ENCODE measurements around the gene RUVBL2.

DNA sequence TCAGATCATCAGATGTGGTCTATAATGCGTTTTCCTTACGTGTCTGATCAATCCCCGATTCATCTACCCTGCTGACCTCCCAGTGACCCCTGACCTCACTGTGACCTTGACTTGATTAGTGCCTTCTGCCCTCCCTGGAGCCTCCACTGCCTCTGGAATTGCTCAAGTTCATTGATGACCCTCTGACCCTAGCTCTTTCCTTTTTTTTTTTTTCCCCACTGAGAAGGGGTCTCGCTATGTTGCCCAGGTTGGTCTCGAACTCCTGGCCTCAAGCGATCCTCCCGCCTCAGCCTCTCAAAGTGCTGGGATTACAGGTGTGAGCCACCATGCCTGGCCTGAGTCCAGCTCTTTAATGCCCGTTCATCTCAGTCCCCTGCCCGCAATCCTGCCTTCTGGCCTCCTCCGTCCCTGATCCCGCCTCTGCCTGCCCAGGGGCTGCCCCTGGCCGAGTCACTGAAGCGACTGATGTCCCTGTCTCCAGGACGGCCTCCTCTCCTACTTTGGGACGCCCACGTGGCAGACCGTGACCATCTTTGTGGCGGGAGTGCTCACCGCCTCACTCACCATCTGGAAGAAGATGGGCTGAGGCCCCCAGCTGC is 32.5 kb upstream of the RUVBL2 start:
- no peak for TF ChIP-seq MAX (IDR thresholded peaks at IDR 0.05)
- TF ChIP-seq, protein P1, sequence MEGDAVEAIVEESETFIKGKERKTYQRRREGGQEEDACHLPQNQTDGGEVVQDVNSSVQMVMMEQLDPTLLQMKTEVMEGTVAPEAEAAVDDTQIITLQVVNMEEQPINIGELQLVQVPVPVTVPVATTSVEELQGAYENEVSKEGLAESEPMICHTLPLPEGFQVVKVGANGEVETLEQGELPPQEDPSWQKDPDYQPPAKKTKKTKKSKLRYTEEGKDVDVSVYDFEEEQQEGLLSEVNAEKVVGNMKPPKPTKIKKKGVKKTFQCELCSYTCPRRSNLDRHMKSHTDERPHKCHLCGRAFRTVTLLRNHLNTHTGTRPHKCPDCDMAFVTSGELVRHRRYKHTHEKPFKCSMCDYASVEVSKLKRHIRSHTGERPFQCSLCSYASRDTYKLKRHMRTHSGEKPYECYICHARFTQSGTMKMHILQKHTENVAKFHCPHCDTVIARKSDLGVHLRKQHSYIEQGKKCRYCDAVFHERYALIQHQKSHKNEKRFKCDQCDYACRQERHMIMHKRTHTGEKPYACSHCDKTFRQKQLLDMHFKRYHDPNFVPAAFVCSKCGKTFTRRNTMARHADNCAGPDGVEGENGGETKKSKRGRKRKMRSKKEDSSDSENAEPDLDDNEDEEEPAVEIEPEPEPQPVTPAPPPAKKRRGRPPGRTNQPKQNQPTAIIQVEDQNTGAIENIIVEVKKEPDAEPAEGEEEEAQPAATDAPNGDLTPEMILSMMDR (IDR thresholded peaks at IDR 0.05; ENCODE audit: low read depth, low read length, missing input control) = no peak
- TF ChIP-seq, protein P2, sequence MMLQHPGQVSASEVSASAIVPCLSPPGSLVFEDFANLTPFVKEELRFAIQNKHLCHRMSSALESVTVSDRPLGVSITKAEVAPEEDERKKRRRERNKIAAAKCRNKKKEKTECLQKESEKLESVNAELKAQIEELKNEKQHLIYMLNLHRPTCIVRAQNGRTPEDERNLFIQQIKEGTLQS (IDR thresholded peaks at IDR 0.05) = no peak
- TF ChIP-seq HNF4G (IDR thresholded peaks at IDR 0.05) = no peak
